Left ventricle myocardium inferior (tissue), 1 donor: ENCODE results near the gene HNRNPAB. TPM values are rescaled to one million over a fixed set of nuclear protein-coding genes. Genes with fewer than 3 reads are reported as not detected.

Experiments
- DNase-seq: peaks from one replicate; pipeline ENCODE4 v3.0.0-alpha.2; 2020
- H3K27ac ChIP-seq: fragments of 200-600 bp; replicated peaks from 2 replicates; pipeline ENCODE4 v1.8.0; 2021
- H3K27me3 ChIP-seq: fragments of 200-600 bp; 2 replicates; pipeline ENCODE4 v1.8.0; 2021; ENCODE audit warnings: low read depth
- H3K36me3 ChIP-seq: fragments of 200-600 bp; 2 replicates; pipeline ENCODE4 v1.8.0; 2021
- H3K4me1 ChIP-seq: fragments of 200-600 bp; 2 replicates; pipeline ENCODE4 v1.8.0; 2021
- H3K4me3 ChIP-seq: fragments of 200-600 bp; 2 replicates; pipeline ENCODE4 v1.8.0; 2021; ENCODE audit warnings: mild to moderate bottlenecking, moderate library complexity
- H3K9me3 ChIP-seq: fragments of 200-600 bp; replicated peaks from 2 replicates; pipeline ENCODE4 v1.8.0; 2021
- intact Hi-C: fragments of 100-400 bp; cut with micrococcal nuclease; formaldehyde crosslinking; loops from one replicate; pipeline ENCODE4 v1.11.0; 2022
- total RNA-seq: library from RNA; stranded (reverse); fragmentation: NEBNext Ultra II Directional; extraction: Animal tissue kit (Norgen Biotek cat#: 25700); gene quantifications from one replicate; pipeline ENCODE4 v1.2.1, GENCODE V29; 2021
- TF ChIP-seq, protein P1 (sequence below): fragments of 200-600 bp; IDR thresholded peaks from 2 replicates; pipeline ENCODE4 v1.8.0; 2021; ENCODE audit warnings: antibody characterized with exemption, mild to moderate bottlenecking, borderline replicate concordance
- donor health status: DM: no; HTN: yes; CAD: no; lungs with severe emphysema.

Gene HNRNPAB
- total RNA-seq, 1 donor from 2014 or later = 85.2 TPM

DNA sequence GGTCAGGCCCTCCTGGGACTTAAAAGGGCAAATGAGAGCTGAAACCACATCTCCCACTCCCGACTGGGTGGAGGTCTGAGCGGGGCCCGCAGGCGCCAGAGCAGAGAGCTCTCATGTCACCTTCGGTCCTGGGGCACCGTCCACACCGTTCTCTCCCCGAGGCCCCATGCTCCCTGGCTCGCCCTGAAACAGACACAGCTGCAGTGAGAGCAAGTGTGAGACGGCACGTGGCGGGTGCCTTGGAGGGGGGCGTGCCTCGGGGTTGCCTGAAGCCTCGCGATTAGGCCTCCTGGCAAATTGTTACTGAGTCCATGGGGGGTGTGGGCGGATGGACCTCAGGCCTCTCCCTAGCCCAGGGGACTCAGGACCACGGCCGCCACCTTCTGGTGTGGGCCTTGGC lies 52.4 kb downstream of the HNRNPAB start:
- Histone ChIP-seq H3K4me1 (no peaks in the 10 kb centered on the region), H3K27me3 (no peaks in the 10 kb centered on the region), H3K9me3 (no peaks in the 10 kb centered on the region), H3K36me3 (no peaks in the 10 kb centered on the region), H3K4me3 (no peak overlapping the region), H3K27ac (no peak overlapping the region)
- intact Hi-C loops = no loop called here
- no peak for DNase-seq
- TF ChIP-seq, protein P1, sequence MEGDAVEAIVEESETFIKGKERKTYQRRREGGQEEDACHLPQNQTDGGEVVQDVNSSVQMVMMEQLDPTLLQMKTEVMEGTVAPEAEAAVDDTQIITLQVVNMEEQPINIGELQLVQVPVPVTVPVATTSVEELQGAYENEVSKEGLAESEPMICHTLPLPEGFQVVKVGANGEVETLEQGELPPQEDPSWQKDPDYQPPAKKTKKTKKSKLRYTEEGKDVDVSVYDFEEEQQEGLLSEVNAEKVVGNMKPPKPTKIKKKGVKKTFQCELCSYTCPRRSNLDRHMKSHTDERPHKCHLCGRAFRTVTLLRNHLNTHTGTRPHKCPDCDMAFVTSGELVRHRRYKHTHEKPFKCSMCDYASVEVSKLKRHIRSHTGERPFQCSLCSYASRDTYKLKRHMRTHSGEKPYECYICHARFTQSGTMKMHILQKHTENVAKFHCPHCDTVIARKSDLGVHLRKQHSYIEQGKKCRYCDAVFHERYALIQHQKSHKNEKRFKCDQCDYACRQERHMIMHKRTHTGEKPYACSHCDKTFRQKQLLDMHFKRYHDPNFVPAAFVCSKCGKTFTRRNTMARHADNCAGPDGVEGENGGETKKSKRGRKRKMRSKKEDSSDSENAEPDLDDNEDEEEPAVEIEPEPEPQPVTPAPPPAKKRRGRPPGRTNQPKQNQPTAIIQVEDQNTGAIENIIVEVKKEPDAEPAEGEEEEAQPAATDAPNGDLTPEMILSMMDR = no peak

DNA sequence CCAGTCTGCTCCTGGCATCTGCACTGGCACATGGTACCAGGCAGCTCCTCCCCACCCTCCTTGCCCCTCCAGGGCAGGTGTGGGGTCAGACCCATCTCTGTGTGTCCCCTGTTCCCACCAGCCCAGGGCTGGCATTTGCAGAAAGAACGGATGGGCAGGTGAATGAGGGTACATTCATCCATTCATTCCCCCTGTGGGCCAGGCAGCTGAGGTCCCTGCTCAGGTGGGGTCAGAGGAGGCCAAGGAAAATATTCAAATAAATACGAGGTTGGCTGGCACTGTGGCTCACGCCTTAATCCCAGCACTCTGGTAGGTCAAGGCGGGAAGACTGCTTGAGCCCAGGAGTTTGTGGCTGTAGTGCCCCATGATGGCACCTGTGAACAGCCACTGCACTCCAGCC lies 53.3 kb downstream of the HNRNPAB start:
- no peaks in the 10 kb centered on the region for H3K27me3 ChIP-seq
- intact Hi-C loops = no loop called here
- H3K4me3 ChIP-seq = no peak overlapping the region
- no peak for DNase-seq
- TF ChIP-seq, protein P1 = no peak
- no peaks in the 10 kb centered on the region for H3K4me1 ChIP-seq
- H3K36me3 ChIP-seq = no peaks in the 10 kb centered on the region
- H3K9me3 ChIP-seq = no peaks in the 10 kb centered on the region
- no peak overlapping the region for H3K27ac ChIP-seq

DNA sequence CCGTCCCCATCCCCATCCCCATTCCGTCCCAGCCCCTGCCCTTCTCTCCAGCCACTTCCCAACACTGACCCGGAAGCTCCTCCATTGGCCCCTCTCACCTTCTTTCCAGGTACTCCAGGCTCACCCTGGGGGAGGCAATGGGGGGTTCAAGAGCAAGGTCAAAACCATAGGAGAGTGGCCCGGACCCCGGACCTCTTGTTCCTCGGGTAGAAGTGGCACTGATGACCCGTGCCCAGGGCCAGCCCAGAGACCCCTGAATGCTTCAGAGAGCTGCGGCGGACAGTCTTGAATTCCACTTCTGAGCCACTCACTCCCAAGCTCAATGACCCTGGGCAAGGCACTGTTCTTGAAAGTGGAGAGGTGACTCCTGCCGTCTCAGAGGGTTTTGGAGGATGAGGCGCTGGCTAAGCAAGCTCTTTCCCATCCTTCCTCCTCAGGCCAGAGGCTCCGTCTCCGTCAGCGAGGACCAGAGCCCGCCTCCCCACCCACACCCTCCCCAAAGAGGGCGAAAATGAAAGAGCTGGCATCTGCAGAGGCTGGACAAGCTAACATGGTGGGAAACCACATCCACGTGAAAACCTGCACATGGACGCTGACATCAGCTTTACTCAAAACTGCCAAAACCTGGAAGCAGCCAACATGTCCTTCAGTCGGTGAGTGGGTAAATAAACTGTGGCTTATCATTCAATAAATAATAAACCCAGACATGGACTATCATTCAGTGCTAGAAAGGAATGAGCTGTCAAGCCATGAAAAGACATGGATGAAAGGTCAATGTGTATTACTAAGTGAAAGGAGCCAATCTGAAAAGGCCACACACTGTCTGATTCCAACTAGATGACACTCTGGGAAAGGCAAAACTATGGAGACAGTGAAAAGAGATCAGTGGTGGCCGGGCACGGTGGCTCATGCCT lies 55.5 kb downstream of the HNRNPAB start:
- no peak overlapping the region for H3K4me3 ChIP-seq
- H3K36me3 ChIP-seq = no peaks in the 10 kb centered on the region
- H3K4me1 ChIP-seq = no peaks in the 10 kb centered on the region
- H3K9me3 ChIP-seq = no peaks in the 10 kb centered on the region
- no peak for DNase-seq
- intact Hi-C loops = no loop called here
- TF ChIP-seq, protein P1 = no peak
- H3K27ac ChIP-seq = no peak overlapping the region
- H3K27me3 ChIP-seq = no peaks in the 10 kb centered on the region

Other genes starting within 250 kb of the HNRNPAB start
- not detected for gene PROP1, start 208.3 kb upstream of the HNRNPAB start, total RNA-seq
- 1.8 TPM for gene N4BP3, start 91.0 kb upstream of the HNRNPAB start, total RNA-seq
- 38.9 TPM for gene RMND5B, start 73.5 kb upstream of the HNRNPAB start, total RNA-seq
- gene NHP2, start 50.6 kb upstream of the HNRNPAB start, total RNA-seq = 78.1 TPM
- not detected for gene GMCL2, start 17.2 kb upstream of the HNRNPAB start, total RNA-seq
- gene PHYKPL, start 28.3 kb downstream of the HNRNPAB start, total RNA-seq = 34.0 TPM